HG03460 (cell line): ENCODE measurements around the gene KRT13.

Source experiments
- ATAC-seq: cut with Tn5 transposase; IDR thresholded peaks from one replicate; pipeline ENCODE4 v1.9.1; 2021; ENCODE audit not compliant: unreplicated experiment

KRT13 gene

GRCh38 chr17:41537990-41538389, 32.6 kb upstream of the KRT13 start:
- no peak for ATAC-seq

DNA sequence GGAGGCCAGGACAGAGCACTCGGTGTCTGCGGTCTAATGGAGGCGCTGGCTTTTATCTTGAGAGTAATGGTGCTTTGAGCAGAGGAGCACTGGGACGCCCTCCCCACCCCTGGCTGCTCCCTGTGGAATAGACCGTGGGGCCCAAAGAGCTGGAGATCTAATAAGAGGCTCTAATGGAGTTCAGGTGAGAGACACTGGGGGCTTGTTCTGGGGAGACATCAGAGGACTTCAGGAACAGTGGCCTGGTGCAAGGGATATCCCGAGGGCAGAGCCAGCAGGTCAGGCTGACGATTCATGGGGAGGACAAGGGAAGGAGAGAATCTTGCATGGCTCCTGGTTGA, 32.2 kb upstream of the KRT13 start:
- ATAC-seq, result no peak

GRCh38 chr17:41536741-41537613, 31.6 kb upstream of the KRT13 start:
- no peak for ATAC-seq

GRCh38 chr17:41535764-41536481, 30.5 kb upstream of the KRT13 start:
- ATAC-seq, result no peak

DNA sequence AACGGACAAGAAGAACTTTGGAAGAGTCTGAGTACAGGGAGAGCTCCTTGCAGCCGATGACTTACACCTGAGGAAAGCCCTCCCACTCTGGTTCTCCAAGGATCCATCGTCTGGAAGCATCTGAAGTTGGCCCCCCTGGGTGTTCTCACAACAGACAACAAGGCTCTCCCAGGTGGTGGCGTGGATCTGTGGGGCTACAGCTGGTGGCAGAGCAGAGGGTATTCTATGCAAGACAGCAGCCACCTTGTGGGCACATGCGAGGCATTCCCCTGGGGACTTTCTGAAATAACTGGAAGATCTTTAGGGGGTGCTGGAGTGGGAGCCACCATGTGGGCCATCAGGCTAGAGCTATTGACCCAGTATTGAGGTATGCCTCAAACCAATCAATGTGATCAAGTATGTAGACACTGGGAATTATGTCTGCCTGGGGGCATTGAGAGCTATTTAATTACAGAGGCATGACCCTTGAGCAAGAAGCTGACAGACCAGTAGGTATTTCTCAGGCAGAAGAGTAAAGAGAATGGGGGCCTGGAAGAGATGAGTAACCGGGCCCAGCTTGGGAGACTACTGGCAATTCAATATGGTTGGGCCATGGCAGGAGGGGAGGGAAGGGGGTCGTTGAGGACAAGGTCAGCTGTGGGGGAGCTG, 29.6 kb upstream of the KRT13 start:
- ATAC-seq, result no peak

DNA sequence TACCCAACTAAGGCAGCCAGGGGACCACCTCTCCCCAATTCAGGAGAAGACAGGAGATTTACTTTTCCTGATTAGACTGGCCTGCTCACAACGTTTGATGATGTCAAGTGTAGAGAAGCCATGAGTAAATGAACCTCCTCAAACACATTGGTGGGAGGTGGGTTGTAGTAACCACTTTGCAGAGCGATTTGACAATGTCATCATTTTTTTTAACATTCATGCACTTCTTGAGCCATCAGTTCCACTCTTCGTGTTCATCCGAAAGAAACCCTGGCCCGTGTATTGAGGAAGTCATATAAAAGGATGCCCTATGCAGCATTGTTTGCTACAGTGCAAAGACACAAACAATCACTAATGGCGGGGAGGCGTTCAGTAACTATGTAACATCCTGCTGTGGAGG, 28.2 kb upstream of the KRT13 start:
- no peak for ATAC-seq

- ATAC-seq, result no peak
Observed at GRCh38 chr17:41532947-41533570, 27.6 kb upstream of the KRT13 start.

DNA sequence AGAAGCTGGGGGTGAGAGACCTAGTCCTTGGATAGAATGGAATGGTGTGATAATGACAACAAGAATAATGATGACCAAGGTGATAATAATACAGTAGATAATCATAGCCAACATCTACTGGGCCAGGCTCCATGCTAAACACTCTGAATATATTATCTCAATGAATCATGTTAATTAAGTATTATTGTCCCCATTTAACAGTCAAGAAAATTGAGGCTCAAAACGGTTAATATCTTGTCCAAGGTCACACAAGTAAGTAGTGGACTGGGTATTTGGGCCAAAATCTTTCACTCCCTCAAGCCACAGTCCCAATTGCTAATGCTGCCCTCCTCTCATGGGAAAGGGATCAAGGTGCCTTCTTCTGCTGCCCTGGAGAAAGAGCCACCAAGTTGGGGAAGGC, 26.6 kb upstream of the KRT13 start:
- ATAC-seq, result no peak

- ATAC-seq, result no peak
Observed at GRCh38 chr17:41530062-41531048, 24.9 kb upstream of the KRT13 start.

- ATAC-seq, result no peak
Observed at GRCh38 chr17:41529491-41529915, 24.1 kb upstream of the KRT13 start.

GRCh38 chr17:41528959-41529353, 23.5 kb upstream of the KRT13 start:
- no peak for ATAC-seq

- ATAC-seq, result no peak
Observed at GRCh38 chr17:41527063-41528023, 21.9 kb upstream of the KRT13 start.

- ATAC-seq, result no peak
Observed at GRCh38 chr17:41524261-41524660, 18.8 kb upstream of the KRT13 start.

DNA sequence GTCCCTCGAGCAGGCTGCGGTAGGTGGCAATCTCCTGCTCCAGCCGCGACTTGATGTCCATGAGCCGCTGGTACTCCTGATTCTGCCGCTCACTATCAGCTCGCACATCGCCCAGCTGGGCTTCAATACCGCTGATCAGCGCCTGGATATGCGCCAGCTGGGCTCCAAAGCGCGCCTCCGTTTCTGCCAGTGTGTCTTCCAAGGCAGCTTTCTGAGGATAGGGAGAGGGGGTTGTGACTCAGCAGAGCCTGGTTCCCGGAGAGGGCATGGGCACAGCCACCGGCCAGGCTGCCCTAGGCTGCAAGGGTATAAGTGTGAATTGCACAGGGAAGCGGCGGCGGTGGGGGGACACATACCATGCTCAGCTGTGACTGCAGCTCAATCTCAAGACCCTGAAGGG, 18.4 kb upstream of the KRT13 start:
- no peak for ATAC-seq

- no peak for ATAC-seq
Observed at GRCh38 chr17:41523225-41523593, 17.8 kb upstream of the KRT13 start.

- no peak for ATAC-seq
Observed at GRCh38 chr17:41522301-41523224, 17.2 kb upstream of the KRT13 start.

GRCh38 chr17:41521574-41522261, 16.3 kb upstream of the KRT13 start:
- no peak for ATAC-seq
